HepG2 (cell line): ENCODE measurements around the gene SCRG1.

Experiments used
- POLR2A ChIP-seq, 2 experiments: IDR thresholded peaks; 2 replicates each; pipeline ENCODE4 v1.6.1; 2011; ENCODE audit warnings: low read depth in 2 of 2, low read length in 2 of 2, mild to moderate bottlenecking in 1 of 2, moderate library complexity in 1 of 2; ENCODE audit not compliant: insufficient read depth in 1 of 2
- ZNF878 ChIP-seq: sonication (generic); formaldehyde crosslinking; IDR thresholded peaks from 2 replicates; pipeline ENCODE4 v1.8.1; 2023; ENCODE audit warnings: mild to moderate bottlenecking, missing genetic modification reagents, moderate library complexity

DNA sequence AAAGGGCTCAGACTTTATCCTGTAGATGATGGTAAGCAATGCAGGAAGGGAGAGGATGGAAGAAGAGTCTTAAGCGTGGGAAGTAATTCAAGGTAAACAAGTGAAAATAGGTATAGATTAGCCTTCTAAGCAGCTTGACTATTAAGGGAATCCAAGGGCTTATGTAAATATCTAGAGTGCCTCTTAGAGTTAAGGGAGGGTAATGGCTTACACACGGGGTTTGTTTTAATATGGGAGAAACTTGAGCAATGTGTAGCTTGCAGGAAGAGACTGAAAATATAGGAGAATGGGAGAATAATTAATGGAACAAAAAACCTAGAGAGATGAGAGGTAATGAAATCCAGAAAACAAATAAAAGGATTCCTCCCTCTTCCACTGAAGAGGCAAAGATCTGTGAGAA lies 41.0 kb downstream of the SCRG1 start:
- TF ChIP-seq ZNF878 (CRISPR knock-in tag), result no peak
- TF ChIP-seq POLR2A (IDR thresholded peaks at IDR 0.05; ENCODE audit: insufficient read depth in 1 of 2, low read depth in 2 of 2, low read length in 2 of 2), result no peak
